ENCODE measurements around the gene ZNF805.

ZNF805 gene

GRCh38 chr19:57262044-57262443 is 21.6 kb downstream of the ZNF805 start:
- no peak for DNase-seq (ENCODE audit: low read depth, low spot score)
- in situ Hi-C loops (cut with HindIII; ENCODE audit: low sequenced_read_pairs) = no loop called here
- H3K4me3 ChIP-seq (ENCODE audit: low read depth, low read length) = no peak overlapping the region
- TF ChIP-seq CTCF (IDR thresholded peaks at IDR 0.05; ENCODE audit: low read depth, low read length) = no peak

- in situ Hi-C loops (cut with HindIII; ENCODE audit: low sequenced_read_pairs) = no loop called here
- DNase-seq (ENCODE audit: low read depth, low spot score) = no peak
- TF ChIP-seq CTCF (IDR thresholded peaks at IDR 0.05; ENCODE audit: low read depth, low read length) = no peak
- H3K4me3 ChIP-seq (ENCODE audit: low read depth, low read length) = no peak overlapping the region
These were observed 22.9 kb downstream of the ZNF805 start for GRCh38 chr19:57263244-57263741.

GRCh38 chr19:57267291-57267690 is 26.9 kb downstream of the ZNF805 start:
- no peak for DNase-seq (ENCODE audit: low read depth, low spot score)
- TF ChIP-seq CTCF (IDR thresholded peaks at IDR 0.05; ENCODE audit: low read depth, low read length) = no peak
- in situ Hi-C loops (cut with HindIII; ENCODE audit: low sequenced_read_pairs) = no loop called here
- no peak overlapping the region for H3K4me3 ChIP-seq (ENCODE audit: low read depth, low read length)

GRCh38 chr19:57269515-57270250 is 29.3 kb downstream of the ZNF805 start:
- no peak overlapping the region for H3K4me3 ChIP-seq (ENCODE audit: low read depth, low read length)
- DNase-seq (ENCODE audit: low read depth, low spot score) = peak; percentile 83
- in situ Hi-C loops (cut with HindIII; ENCODE audit: low sequenced_read_pairs) = no loop called here
- no peak for TF ChIP-seq CTCF (IDR thresholded peaks at IDR 0.05; ENCODE audit: low read depth, low read length)

- DNase-seq (ENCODE audit: low read depth, low spot score) = no peak
- no peak for TF ChIP-seq CTCF (IDR thresholded peaks at IDR 0.05; ENCODE audit: low read depth, low read length)
- in situ Hi-C loops (cut with HindIII; ENCODE audit: low sequenced_read_pairs) = no loop called here
- no peak overlapping the region for H3K4me3 ChIP-seq (ENCODE audit: low read depth, low read length)
These were observed 30.8 kb downstream of the ZNF805 start for GRCh38 chr19:57271280-57271679.

- DNase-seq (ENCODE audit: low read depth, low spot score) = no peak
- no peak overlapping the region for H3K4me3 ChIP-seq (ENCODE audit: low read depth, low read length)
- in situ Hi-C loops (cut with HindIII; ENCODE audit: low sequenced_read_pairs) = no loop called here
- no peak for TF ChIP-seq CTCF (IDR thresholded peaks at IDR 0.05; ENCODE audit: low read depth, low read length)
These were observed 32.6 kb downstream of the ZNF805 start for GRCh38 chr19:57273014-57273413.
